Peyer's patch (tissue), 4 donors: ENCODE data around the gene FOXR1. TPM values are rescaled to one million over a fixed set of nuclear protein-coding genes. Genes with fewer than 3 reads are reported as not detected.
A peak's percentile ranks its signal among the peaks of the same experiment; 100 is the strongest.

ENCODE experiments used
- DNase-seq, 3 donors: peaks; one replicate each; pipeline ENCODE4 v3.0.0-alpha.2; 2017 to 2019
- H3K27ac ChIP-seq, 4 donors: fragments of 200-600 bp; sonication (generic); one replicate each; pipeline ENCODE4 v1.5.1; 2016 to 2019
- H3K27me3 ChIP-seq, 2 donors: fragments of 200-600 bp; sonication (generic); one replicate each; pipeline ENCODE4 v1.5.1; 2019
- H3K36me3 ChIP-seq, 3 donors: fragments of 200-600 bp; sonication (generic); one replicate each; pipeline ENCODE4 v1.5.1; 2016 to 2019
- H3K4me1 ChIP-seq, 4 donors: fragments of 200-600 bp; sonication (generic); one replicate each; pipeline ENCODE4 v1.5.1; 2016 to 2019
- H3K4me3 ChIP-seq, 4 donors: fragments of 200-600 bp; sonication (generic); 1 replicate in 3 of 4; 2 replicates in 1 of 4; pipeline ENCODE4 v1.5.1; 2016 to 2019; ENCODE audit warnings: mild to moderate bottlenecking in 1 of 4
- H3K9me3 ChIP-seq, 4 donors: fragments of 200-600 bp; sonication (generic); one replicate each; pipeline ENCODE4 v1.5.1; 2016 to 2019; ENCODE audit warnings: mild to moderate bottlenecking in 1 of 4
- POLR2A ChIP-seq, 2 donors: fragments of 450-650 bp; IDR thresholded peaks; one replicate each; pipeline ENCODE4 v1.5.1; 2017; ENCODE audit warnings: antibody characterized with exemption in 2 of 2, mild to moderate bottlenecking in 2 of 2, moderate library complexity in 2 of 2
- total RNA-seq, 4 donors: library from RNA; depleted of rRNA; stranded (reverse); fragments of >200 nt; gene quantifications; one replicate each; pipeline ENCODE4 v1.1.0, GENCODE V29; 2016
- TF ChIP-seq, protein P1 (sequence below), 6 experiments: fragments of 450-650 bp in 4 of 6; fragments of 200-600 bp in 2 of 6; sonication (generic) in 1 of 6; IDR thresholded peaks; one replicate each; pipeline ENCODE4 v1.5.1; 2017 to 2019; ENCODE audit warnings: antibody characterized with exemption in 6 of 6, mild to moderate bottlenecking in 3 of 6, moderate library complexity in 1 of 6

Gene FOXR1
- total RNA-seq, 4 donors from 2014 or later, result not detected

DNA sequence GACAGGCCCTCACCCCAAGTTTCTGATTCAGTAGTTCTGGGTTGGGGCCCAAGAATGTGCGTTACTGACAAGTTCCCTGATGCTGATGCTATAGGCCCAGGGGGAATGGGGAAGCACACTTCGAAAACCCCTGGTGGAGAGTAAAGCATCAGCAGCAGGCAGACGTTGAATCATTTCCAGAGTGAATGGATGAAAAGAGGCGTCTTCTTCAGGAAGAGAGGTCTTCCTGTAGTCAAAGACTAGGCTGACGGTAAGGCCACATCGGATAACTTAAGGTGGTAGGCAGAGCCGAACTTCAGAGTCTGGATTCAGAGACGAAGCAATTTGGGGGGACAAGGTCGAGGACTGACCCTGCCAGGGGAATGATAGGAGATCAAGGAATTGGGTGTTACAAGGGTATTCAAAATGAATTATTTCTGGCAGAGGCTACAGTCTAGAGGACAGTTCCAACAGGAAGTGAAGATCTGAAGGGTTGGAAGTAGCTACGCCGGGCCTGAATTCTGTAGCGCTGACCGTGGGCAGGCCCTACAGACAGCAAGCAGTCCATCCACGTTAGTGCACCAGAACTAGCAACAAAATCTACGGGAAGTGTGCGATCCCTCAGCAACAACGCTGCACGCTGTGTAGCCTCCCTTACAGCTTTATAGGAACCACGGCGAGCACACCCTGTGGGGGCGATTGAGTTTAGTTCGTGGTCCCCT, 25.5 kb downstream of the FOXR1 start:
- no peaks in the 10 kb centered on the region for H3K9me3 ChIP-seq
- peaks cover 0 to 25% (median 0%) of the 10 kb centered on the region in 3 donors for H3K36me3 ChIP-seq
- peaks cover 0 to 19% (median 6%) of the 10 kb centered on the region in 4 donors for H3K4me1 ChIP-seq
- DNase-seq, result peak in 1 of 3 donors; percentile 20
- H3K27ac ChIP-seq, result peak overlapping the region; percentile 74 to 84 (median 80)
- H3K27me3 ChIP-seq, result no peaks in the 10 kb centered on the region
- peak overlapping the region; percentile 71 to 93 (median 76) for H3K4me3 ChIP-seq
- TF ChIP-seq, protein P1, sequence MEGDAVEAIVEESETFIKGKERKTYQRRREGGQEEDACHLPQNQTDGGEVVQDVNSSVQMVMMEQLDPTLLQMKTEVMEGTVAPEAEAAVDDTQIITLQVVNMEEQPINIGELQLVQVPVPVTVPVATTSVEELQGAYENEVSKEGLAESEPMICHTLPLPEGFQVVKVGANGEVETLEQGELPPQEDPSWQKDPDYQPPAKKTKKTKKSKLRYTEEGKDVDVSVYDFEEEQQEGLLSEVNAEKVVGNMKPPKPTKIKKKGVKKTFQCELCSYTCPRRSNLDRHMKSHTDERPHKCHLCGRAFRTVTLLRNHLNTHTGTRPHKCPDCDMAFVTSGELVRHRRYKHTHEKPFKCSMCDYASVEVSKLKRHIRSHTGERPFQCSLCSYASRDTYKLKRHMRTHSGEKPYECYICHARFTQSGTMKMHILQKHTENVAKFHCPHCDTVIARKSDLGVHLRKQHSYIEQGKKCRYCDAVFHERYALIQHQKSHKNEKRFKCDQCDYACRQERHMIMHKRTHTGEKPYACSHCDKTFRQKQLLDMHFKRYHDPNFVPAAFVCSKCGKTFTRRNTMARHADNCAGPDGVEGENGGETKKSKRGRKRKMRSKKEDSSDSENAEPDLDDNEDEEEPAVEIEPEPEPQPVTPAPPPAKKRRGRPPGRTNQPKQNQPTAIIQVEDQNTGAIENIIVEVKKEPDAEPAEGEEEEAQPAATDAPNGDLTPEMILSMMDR (IDR thresholded peaks at IDR 0.05), result peak in 1 of 6 experiments; percentile 7
- no peak for TF ChIP-seq POLR2A (IDR thresholded peaks at IDR 0.05)

DNA sequence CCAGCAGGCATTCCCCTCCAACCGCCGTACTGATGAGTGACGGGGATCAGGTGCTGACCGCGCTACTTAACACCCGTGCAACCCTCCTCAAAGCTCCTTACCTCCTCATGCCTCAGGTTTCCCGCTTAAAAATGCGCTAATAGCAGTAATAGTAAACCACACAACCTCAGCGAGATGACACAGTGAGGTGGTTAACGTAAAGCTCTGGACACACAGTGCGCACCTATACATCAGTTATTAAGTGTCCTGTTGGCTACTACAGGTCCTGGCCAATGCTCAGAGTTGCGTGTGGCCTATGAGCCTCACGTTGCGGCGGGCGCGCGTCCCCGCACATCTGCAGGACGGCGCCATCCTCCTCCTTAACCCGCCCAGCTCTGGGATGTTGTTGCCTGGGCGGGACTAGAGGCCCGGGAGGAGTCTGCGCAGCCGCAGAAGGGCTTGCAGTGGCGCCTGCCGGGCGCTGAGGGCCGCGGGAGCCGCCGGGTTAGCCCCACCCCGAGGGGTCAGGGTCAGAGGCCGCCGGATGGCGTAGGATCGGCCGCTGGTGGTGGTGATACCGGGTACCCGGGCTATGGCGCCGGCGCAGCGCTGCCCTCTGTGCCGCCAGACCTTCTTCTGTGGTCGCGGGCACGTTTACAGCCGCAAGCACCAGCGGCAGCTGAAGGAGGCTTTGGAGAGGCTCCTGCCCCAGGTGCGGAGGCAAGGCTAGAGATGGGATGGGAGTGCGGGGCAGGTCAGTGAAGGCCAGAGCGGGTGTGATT, 26.2 kb downstream of the FOXR1 start, which contains the start of gene CENATAC:
CENATAC (plus strand) TSS at position 512 of the 761 bp plus-strand sequence; CDS start at position 572, 60 bp downstream.
- Histone ChIP-seq H3K36me3 (peaks cover 0 to 32% (median 0%) of the 10 kb centered on the region in 3 donors), H3K27ac (peak within 1 kb of the TSS; percentile 74 to 84 (median 80)), H3K9me3 (no peaks in the 10 kb centered on the region), H3K4me1 (peaks cover 0 to 19% (median 6%) of the 10 kb centered on the region in 4 donors), H3K27me3 (no peaks in the 10 kb centered on the region), H3K4me3 (peak within 1 kb of the TSS; percentile 71 to 93 (median 76))
- peak; percentile 61 to 72 for TF ChIP-seq POLR2A (IDR thresholded peaks at IDR 0.05)
- TF ChIP-seq, protein P1 (IDR thresholded peaks at IDR 0.05), result peak in 3 of 6 experiments; percentile 23 to 26 (median 26)
- DNase-seq, result peak; percentile 92 to 98 (median 96)

DNA sequence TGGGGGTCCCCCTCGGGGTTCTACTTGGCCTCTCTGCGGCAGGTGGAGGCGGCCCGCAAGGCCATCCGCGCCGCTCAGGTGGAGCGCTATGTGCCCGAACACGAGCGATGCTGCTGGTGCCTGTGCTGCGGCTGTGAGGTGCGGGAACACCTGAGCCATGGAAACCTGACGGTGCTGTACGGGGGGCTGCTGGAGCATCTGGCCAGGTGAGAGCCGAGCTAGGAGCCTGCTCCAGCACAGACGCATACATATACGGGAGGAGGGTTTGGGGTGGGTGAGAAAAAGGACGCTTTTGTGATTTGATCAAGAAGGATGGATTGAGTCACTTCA, 26.8 kb downstream of the FOXR1 start:
- peak in 1 of 3 donors; percentile 22 for DNase-seq
- Histone ChIP-seq H3K4me3 (peak overlapping the region; percentile 71 to 93 (median 76)), H3K9me3 (no peaks in the 10 kb centered on the region), H3K27me3 (no peaks in the 10 kb centered on the region), H3K4me1 (peaks cover 0 to 19% (median 6%) of the 10 kb centered on the region in 4 donors), H3K27ac (peak overlapping the region; percentile 74 to 84 (median 80)), H3K36me3 (peaks cover 0 to 37% (median 0%) of the 10 kb centered on the region in 3 donors)
- TF ChIP-seq, protein P1 (IDR thresholded peaks at IDR 0.05), result no peak
- TF ChIP-seq POLR2A (IDR thresholded peaks at IDR 0.05), result no peak

DNA sequence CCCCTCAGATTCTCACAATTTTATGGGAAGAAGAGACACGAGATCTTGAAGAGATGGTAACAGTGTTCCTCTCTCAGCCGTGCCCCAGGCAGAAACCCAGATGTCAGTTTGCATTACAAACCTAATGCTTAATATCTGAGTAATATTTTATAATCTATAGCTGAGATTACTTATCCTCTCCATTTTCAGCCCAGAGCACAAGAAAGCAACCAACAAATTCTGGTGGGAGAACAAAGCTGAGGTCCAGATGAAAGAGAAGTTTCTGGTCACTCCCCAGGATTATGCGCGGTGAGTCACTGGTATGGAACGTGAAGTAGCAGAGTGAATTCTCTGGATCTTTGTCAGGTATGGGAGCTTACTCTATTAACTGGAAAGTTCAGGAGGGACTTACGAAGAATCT, 27.3 kb downstream of the FOXR1 start:
- DNase-seq, result no peak
- H3K9me3 ChIP-seq, result no peaks in the 10 kb centered on the region
- TF ChIP-seq POLR2A (IDR thresholded peaks at IDR 0.05), result no peak
- TF ChIP-seq, protein P1 (IDR thresholded peaks at IDR 0.05), result no peak
- peak overlapping the region; percentile 71 to 93 (median 76) for H3K4me3 ChIP-seq
- H3K4me1 ChIP-seq, result peaks cover 0 to 19% (median 6%) of the 10 kb centered on the region in 4 donors
- no peaks in the 10 kb centered on the region for H3K27me3 ChIP-seq
- H3K27ac ChIP-seq, result peak overlapping the region; percentile 74 to 84 (median 80)
- H3K36me3 ChIP-seq, result peaks cover 0 to 42% (median 0%) of the 10 kb centered on the region in 3 donors

DNA sequence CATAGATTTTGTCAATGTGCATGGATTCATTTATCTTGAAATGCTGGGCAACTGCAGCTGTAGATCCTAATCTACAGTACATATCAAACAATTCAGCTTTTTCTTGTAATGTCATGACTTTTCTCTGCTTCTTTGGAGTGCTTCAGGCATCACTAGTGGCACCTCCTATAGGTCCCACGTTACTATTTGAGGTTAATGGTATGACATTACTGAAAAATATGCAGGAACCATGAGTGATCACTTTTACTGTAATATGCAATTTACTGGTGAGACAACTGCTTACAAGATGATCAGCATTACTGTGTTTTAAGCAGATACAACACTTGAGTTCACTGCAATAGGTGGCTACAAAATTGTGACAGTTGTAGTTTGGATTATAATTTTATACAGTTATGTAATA, 29.3 kb downstream of the FOXR1 start:
- TF ChIP-seq POLR2A (IDR thresholded peaks at IDR 0.05), result no peak
- TF ChIP-seq, protein P1 (IDR thresholded peaks at IDR 0.05), result no peak
- DNase-seq, result no peak
- Histone ChIP-seq H3K27ac (no peak overlapping the region), H3K4me3 (no peak overlapping the region), H3K9me3 (no peaks in the 10 kb centered on the region), H3K27me3 (no peaks in the 10 kb centered on the region), H3K36me3 (peaks cover 0 to 61% (median 0%) of the 10 kb centered on the region in 3 donors), H3K4me1 (peaks cover 0 to 19% (median 6%) of the 10 kb centered on the region in 4 donors)
